HFF-Myc (cell line): ENCODE results near the gene MYH14.
"Not testable (repeated sequence)": the region's sequence is repeated elsewhere in the genome, so short reads cannot be mapped to it uniquely, and the experiment has no call there.

Source experiments
- DNase-seq: peaks from one replicate; pipeline ENCODE4 v3.0.0-alpha.2; 2011; ENCODE audit warnings: low read depth; ENCODE audit errors: extremely low read depth
- H3K4me3 ChIP-seq: replicated peaks from 2 replicates; pipeline ENCODE4 v1.5.1; 2011; ENCODE audit warnings: low read depth, mild to moderate bottlenecking, control low read depth, low read length
- TF ChIP-seq, protein P1 (sequence below): IDR thresholded peaks from 2 replicates; pipeline ENCODE4 v1.5.1; 2012; ENCODE audit warnings: mild to moderate bottlenecking, low read depth, low read length, control low read depth; ENCODE audit errors: missing control alignments

Gene MYH14

GRCh38 chr19:50331221-50331993 lies 128.0 kb downstream of the MYH14 start:
- DNase-seq, result no peak
- H3K4me3 ChIP-seq, result no peak overlapping the region
- TF ChIP-seq, protein P1, sequence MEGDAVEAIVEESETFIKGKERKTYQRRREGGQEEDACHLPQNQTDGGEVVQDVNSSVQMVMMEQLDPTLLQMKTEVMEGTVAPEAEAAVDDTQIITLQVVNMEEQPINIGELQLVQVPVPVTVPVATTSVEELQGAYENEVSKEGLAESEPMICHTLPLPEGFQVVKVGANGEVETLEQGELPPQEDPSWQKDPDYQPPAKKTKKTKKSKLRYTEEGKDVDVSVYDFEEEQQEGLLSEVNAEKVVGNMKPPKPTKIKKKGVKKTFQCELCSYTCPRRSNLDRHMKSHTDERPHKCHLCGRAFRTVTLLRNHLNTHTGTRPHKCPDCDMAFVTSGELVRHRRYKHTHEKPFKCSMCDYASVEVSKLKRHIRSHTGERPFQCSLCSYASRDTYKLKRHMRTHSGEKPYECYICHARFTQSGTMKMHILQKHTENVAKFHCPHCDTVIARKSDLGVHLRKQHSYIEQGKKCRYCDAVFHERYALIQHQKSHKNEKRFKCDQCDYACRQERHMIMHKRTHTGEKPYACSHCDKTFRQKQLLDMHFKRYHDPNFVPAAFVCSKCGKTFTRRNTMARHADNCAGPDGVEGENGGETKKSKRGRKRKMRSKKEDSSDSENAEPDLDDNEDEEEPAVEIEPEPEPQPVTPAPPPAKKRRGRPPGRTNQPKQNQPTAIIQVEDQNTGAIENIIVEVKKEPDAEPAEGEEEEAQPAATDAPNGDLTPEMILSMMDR, result no peak

GRCh38 chr19:50331994-50332243 lies 128.5 kb downstream of the MYH14 start:
- no peak overlapping the region for H3K4me3 ChIP-seq

GRCh38 chr19:50332244-50333038 lies 129.0 kb downstream of the MYH14 start:
- TF ChIP-seq, protein P1, result no peak
- no peak overlapping the region for H3K4me3 ChIP-seq
- DNase-seq, result no peak

More at GRCh38 chr19:50331994-50332243, 128.5 kb downstream of the MYH14 start:
- DNase-seq, result no peak
- TF ChIP-seq, protein P1, result no peak

DNA sequence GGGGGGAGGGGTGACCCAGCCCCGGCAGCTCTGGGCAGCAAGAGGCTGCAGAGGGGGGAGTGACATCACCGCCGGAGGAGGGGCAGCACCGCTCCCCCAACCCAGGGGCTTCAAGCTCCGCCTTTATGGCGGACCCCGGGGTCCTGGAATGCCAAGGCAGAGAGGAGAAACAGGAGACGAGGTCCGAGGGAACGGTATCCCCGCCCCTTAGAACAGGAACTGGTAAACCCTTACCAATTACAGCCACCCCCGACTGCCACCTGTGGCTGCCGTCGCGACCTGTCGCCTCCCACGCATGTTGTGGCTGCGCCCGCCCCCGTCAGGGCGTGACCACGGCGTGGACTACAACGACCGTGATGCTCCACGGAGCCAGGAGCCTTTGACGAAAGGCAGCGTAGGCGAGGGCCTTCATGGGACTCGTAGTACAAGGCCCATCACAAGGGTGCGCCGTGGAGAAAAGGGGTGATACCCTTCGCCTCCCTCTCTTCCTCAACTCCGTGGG lies 129.9 kb downstream of the MYH14 start:
- TF ChIP-seq, protein P1, result no peak
- no peak for DNase-seq
- peak overlapping the region; percentile 18 for H3K4me3 ChIP-seq

DNA sequence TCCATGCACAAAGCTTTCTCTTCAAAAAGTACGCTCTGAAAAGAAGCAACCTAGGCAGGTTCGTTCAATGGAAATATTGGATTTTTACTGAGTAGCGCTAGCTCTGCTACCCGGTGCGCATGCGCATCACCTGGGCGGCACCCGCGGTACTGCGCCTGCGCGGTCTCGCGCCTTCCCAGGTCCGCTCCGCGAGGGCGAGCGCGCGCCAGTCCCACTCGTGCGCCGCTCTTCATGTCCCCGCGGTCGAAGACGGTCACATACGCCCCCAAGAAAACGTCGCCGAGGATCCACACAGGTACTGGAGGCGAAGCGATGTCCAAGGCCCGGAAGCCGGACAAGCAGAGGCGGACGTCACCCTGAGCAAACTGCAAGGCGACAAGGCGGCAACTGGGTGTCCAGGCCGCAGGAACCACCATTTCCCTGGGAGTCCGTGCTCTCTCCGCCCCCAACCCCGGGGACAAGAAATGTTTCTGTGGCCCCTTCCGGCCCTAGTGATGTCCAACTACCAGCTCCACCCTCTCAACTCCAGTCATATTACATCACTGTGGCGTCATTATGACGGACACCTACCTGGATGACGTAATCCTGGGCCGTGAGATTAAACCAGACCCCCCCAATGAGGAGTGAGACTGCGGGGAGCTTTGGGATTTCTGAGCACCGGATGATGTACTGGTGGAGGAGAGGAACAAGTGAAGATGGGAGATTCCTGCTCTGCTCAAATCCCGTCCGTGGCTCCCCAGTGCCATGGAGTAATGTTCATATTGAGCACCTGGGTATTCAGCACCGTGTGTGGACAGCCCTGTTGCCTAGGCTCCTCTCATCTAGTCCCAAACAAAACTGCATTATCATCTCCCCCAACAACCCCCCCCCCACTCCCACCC lies 130.6 kb downstream of the MYH14 start:
- peak overlapping the region; percentile 18 for H3K4me3 ChIP-seq
- no peak for DNase-seq
- TF ChIP-seq, protein P1, result no peak

DNA sequence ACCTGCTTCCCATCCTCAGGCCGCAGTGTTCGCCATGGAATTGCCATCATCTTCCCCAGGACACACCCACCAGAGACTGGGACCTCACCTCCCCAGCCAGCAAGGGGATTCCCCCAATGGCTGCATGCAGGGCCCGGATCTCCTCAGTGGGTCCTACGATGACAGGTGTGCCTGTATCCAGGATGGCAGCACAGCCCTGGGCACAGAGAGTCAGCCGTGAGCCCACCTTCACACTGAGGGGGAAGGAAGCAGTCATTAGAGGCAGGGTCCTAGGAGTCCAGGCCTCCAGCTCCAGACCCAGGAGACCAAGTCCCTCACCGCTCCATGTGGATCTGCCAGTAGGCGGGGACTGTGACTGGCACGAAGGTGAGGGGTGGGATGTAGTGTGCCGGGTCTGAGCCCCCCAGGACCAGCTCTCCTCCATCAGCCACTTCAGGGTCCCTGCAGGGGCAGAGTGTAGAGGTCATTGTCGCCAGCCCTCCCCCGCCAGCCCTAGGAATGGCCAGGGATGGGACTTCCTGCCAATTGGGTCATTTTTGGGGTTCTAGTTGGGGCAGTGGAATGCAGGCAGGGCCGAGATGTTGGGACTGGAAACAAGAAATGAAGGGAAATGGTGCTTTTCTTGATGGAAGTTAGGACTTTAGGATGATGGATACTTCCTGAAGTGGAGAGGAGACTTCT lies 131.5 kb downstream of the MYH14 start:
- TF ChIP-seq, protein P1, result no peak
- no peak for DNase-seq
- no peak overlapping the region for H3K4me3 ChIP-seq

DNA sequence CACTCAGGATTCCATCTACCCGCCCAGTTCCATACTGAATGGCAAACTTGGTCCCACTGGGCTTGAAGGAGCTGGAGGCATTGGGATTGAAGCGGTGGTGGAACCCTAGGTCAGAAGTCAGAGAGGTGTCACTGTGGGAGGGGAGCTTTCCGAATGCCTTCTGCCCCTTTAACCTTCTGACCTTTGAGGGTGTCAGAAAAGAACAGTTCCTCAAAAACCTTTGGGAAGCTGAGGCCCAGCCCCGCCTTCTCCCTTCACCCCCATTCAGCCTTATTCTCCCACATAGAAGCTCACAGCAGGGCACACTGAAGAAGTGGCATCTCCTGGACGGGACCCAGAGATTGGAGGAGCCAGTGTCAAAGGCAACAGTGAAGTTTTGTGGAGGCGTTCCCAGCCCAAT lies 133.6 kb downstream of the MYH14 start:
- H3K4me3 ChIP-seq, DNase-seq: not testable (repeated sequence)
